Measurements from ENCODE around the gene KIF3B.

Gene KIF3B

DNA sequence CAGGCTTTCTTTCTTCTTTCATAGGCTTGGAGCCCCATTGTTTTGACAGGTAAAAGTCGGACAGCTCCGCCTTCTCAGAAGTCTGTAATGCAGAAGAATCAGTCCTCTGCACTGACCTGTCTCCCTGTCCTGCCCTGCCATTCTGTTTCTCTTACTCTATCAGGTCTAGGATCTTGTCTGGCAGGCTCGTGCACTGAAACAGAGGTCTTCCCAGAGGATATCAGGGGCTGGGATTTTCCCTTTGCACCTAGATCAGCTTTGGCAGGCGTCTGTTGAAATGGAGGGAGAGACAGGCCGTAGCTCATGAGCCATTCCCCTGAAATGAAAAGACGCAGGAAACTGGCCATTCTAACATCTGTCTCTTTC, 25.0 kb downstream of the KIF3B start:
- H3K4me3 ChIP-seq (replicated peaks; ENCODE audit: insufficient read depth, low read length), result no peak overlapping the region
- TF ChIP-seq, protein P1, sequence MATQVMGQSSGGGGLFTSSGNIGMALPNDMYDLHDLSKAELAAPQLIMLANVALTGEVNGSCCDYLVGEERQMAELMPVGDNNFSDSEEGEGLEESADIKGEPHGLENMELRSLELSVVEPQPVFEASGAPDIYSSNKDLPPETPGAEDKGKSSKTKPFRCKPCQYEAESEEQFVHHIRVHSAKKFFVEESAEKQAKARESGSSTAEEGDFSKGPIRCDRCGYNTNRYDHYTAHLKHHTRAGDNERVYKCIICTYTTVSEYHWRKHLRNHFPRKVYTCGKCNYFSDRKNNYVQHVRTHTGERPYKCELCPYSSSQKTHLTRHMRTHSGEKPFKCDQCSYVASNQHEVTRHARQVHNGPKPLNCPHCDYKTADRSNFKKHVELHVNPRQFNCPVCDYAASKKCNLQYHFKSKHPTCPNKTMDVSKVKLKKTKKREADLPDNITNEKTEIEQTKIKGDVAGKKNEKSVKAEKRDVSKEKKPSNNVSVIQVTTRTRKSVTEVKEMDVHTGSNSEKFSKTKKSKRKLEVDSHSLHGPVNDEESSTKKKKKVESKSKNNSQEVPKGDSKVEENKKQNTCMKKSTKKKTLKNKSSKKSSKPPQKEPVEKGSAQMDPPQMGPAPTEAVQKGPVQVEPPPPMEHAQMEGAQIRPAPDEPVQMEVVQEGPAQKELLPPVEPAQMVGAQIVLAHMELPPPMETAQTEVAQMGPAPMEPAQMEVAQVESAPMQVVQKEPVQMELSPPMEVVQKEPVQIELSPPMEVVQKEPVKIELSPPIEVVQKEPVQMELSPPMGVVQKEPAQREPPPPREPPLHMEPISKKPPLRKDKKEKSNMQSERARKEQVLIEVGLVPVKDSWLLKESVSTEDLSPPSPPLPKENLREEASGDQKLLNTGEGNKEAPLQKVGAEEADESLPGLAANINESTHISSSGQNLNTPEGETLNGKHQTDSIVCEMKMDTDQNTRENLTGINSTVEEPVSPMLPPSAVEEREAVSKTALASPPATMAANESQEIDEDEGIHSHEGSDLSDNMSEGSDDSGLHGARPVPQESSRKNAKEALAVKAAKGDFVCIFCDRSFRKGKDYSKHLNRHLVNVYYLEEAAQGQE (IDR thresholded peaks at IDR 0.05; ENCODE audit: insufficient replicate concordance, low read depth), result no peak
- TF ChIP-seq, protein P2, sequence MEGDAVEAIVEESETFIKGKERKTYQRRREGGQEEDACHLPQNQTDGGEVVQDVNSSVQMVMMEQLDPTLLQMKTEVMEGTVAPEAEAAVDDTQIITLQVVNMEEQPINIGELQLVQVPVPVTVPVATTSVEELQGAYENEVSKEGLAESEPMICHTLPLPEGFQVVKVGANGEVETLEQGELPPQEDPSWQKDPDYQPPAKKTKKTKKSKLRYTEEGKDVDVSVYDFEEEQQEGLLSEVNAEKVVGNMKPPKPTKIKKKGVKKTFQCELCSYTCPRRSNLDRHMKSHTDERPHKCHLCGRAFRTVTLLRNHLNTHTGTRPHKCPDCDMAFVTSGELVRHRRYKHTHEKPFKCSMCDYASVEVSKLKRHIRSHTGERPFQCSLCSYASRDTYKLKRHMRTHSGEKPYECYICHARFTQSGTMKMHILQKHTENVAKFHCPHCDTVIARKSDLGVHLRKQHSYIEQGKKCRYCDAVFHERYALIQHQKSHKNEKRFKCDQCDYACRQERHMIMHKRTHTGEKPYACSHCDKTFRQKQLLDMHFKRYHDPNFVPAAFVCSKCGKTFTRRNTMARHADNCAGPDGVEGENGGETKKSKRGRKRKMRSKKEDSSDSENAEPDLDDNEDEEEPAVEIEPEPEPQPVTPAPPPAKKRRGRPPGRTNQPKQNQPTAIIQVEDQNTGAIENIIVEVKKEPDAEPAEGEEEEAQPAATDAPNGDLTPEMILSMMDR (IDR thresholded peaks at IDR 0.05; ENCODE audit: insufficient read depth, low read length), result no peak
- TF ChIP-seq GABPA (IDR thresholded peaks at IDR 0.05; ENCODE audit: low read depth) (no peak), SPI1 (IDR thresholded peaks at IDR 0.05; ENCODE audit: borderline replicate concordance, low read depth) (no peak), POLR2AphosphoS5 (IDR thresholded peaks at IDR 0.05; ENCODE audit: low read depth) (no peak)
- H3K27me3 ChIP-seq (ENCODE audit: insufficient read depth, poor library complexity, severe bottlenecking), result no peaks in the 10 kb centered on the region
- no peak for DNase-seq (ENCODE audit: low read depth in 1 of 2, low spot score in 1 of 2)
- H3K27ac ChIP-seq (replicated peaks), result no peak overlapping the region

DNA sequence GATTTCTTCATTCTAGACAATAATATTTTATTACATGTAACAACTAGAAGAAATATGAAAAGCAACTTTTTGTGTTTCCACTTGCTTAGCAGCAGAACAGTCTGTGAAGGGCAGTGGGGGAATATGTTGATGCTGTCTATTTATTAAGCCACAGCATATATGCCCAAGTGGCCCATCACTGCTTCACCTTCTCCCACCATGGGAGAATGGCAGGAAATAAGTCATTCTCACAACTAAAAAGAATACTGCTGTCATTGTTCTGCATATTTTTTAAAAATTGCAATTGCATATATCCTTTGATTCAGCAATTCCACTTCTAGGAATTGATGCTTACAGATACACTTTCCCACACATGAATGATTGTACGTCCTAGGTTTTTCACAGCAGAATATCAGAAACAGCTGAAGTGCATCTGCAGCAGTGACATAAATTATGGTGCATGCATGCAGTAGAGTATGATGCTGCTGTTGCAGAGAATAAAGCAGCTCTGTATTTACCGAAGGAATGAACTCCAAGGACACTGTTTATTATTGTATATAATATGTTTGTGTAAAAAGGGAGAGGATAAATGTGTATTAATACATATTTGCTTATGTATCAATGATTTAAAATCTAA, 26.8 kb downstream of the KIF3B start:
- Histone ChIP-seq H3K4me3 (replicated peaks; ENCODE audit: insufficient read depth, low read length) (no peak overlapping the region), H3K27ac (replicated peaks) (no peak overlapping the region), H3K27me3 (ENCODE audit: insufficient read depth, poor library complexity, severe bottlenecking) (no peaks in the 10 kb centered on the region)
- TF ChIP-seq GABPA (IDR thresholded peaks at IDR 0.05; ENCODE audit: low read depth) (no peak), POLR2AphosphoS5 (IDR thresholded peaks at IDR 0.05; ENCODE audit: low read depth) (no peak), SPI1 (IDR thresholded peaks at IDR 0.05; ENCODE audit: borderline replicate concordance, low read depth) (no peak)
- TF ChIP-seq, protein P1 (IDR thresholded peaks at IDR 0.05; ENCODE audit: insufficient replicate concordance, low read depth), result no peak
- TF ChIP-seq, protein P2 (IDR thresholded peaks at IDR 0.05; ENCODE audit: insufficient read depth, low read length), result no peak
- no peak for DNase-seq (ENCODE audit: low read depth in 1 of 2, low spot score in 1 of 2)

DNA sequence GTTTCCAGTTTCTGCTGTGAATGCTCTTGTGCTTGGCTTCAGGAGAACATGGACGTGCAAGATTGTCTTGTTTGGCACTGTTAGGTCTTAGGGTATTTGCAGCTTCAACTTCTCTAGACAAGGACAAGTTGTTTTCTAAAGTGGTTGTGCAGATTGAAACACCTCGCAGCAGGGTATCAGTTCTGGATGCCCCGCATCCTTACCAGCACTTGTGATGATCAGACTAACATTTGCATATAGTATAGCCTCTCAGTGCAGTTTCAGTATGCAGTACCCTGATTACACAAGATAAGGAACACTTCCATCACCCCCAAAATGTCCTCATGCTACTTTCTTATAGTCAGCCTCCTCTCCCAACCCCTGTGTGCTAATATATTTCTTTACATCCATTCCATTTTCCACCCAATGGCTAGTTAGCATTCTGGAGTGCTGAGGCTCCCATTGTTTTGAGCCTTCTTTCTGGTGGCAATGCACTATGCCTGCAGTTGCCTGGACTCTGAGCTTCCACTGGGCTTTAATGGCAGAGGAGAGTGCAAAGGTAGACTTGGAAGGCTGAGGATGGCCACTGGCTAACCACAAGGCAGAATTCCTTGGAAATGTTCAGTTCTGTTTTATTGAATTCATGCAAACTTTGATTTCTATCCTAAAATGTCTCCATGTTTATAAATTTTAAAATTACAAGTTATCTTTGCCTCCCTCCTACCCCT, 35.4 kb downstream of the KIF3B start:
- Histone ChIP-seq H3K27me3 (ENCODE audit: insufficient read depth, poor library complexity, severe bottlenecking) (no peaks in the 10 kb centered on the region), H3K27ac (replicated peaks) (no peak overlapping the region), H3K4me3 (replicated peaks; ENCODE audit: insufficient read depth, low read length) (no peak overlapping the region)
- no peak for TF ChIP-seq POLR2AphosphoS5 (IDR thresholded peaks at IDR 0.05; ENCODE audit: low read depth)
- TF ChIP-seq, protein P1 (IDR thresholded peaks at IDR 0.05; ENCODE audit: insufficient replicate concordance, low read depth), result no peak
- TF ChIP-seq SPI1 (IDR thresholded peaks at IDR 0.05; ENCODE audit: borderline replicate concordance, low read depth), result no peak
- TF ChIP-seq GABPA (IDR thresholded peaks at IDR 0.05; ENCODE audit: low read depth), result no peak
- TF ChIP-seq, protein P2 (IDR thresholded peaks at IDR 0.05; ENCODE audit: insufficient read depth, low read length), result no peak
- DNase-seq (ENCODE audit: low read depth in 1 of 2, low spot score in 1 of 2), result no peak

Measured in HL-60 (cell line).